Neural progenitor cell (in vitro differentiated cells): Measurements from ENCODE around the gene ONECUT1. TPM values are rescaled to one million over a fixed set of nuclear protein-coding genes. Genes with fewer than 3 reads are reported as not detected.

Experiments used
- DNase-seq: peaks from one replicate; pipeline ENCODE4 v3.0.0-alpha.2; 2016; ENCODE audit warnings: low spot score
- H2AFZ ChIP-seq: fragments of 200-600 bp; sonication (generic); replicated peaks from 2 replicates; pipeline ENCODE4 v1.6.1; 2016; ENCODE audit warnings: antibody characterized with exemption
- H3F3A ChIP-seq: fragments of 200-600 bp; sonication (generic); 2 replicates; pipeline ENCODE4 v1.6.1; 2016; ENCODE audit warnings: antibody characterized with exemption, low read depth
- H3K27ac ChIP-seq: fragments of 200-600 bp; sonication (generic); 2 replicates; pipeline ENCODE4 v1.5.1; 2016; ENCODE audit warnings: mild to moderate bottlenecking
- H3K27me3 ChIP-seq: fragments of 200-600 bp; sonication (generic); 2 replicates; pipeline ENCODE4 v1.6.1; 2016; ENCODE audit warnings: mild to moderate bottlenecking, moderate library complexity
- H3K36me3 ChIP-seq: fragments of 200-600 bp; sonication (generic); 2 replicates; pipeline ENCODE4 v1.5.1; 2016
- H3K4me1 ChIP-seq: fragments of 200-600 bp; sonication (generic); 2 replicates; pipeline ENCODE4 v1.6.1; 2016; ENCODE audit warnings: mixed run types
- H3K4me2 ChIP-seq: fragments of 200-600 bp; sonication (generic); 2 replicates; pipeline ENCODE4 v1.6.1; 2016
- H3K4me3 ChIP-seq: fragments of 200-600 bp; sonication (generic); 2 replicates; pipeline ENCODE4 v1.5.1; 2016
- H3K79me2 ChIP-seq: fragments of 200-600 bp; sonication (generic); 2 replicates; pipeline ENCODE4 v1.6.1; 2016; ENCODE audit warnings: low read depth
- H3K9ac ChIP-seq: fragments of 200-600 bp; sonication (generic); 2 replicates; pipeline ENCODE4 v1.6.1; 2016
- H3K9me3 ChIP-seq: fragments of 200-600 bp; sonication (generic); 2 replicates; pipeline ENCODE4 v1.5.1; 2016; ENCODE audit warnings: low read depth
- H4K20me1 ChIP-seq: fragments of 200-600 bp; sonication (generic); 2 replicates; pipeline ENCODE4 v1.6.1; 2016; ENCODE audit warnings: low read depth
- H3K27ac Mint-ChIP-seq: 3 replicates; pipeline ENCODE4 v1.8.0; 2021; ENCODE audit warnings: mixed read lengths
- H3K27me3 Mint-ChIP-seq: 2 replicates; pipeline ENCODE4 v1.8.0; 2022; ENCODE audit warnings: low read depth, mild to moderate bottlenecking, inconsistent platforms, moderate library complexity, mixed read lengths; ENCODE audit not compliant: insufficient read depth
- H3K36me3 Mint-ChIP-seq: 3 replicates; pipeline ENCODE4 v1.8.0; 2021; ENCODE audit warnings: mixed read lengths
- H3K4me1 Mint-ChIP-seq: 3 replicates; pipeline ENCODE4 v1.8.0; 2021; ENCODE audit warnings: mixed read lengths
- H3K4me3 Mint-ChIP-seq: 3 replicates; pipeline ENCODE4 v1.8.0; 2021; ENCODE audit warnings: mild to moderate bottlenecking, moderate library complexity, mixed read lengths
- H3K9me3 Mint-ChIP-seq: 3 replicates; pipeline ENCODE4 v1.8.0; 2020; ENCODE audit warnings: mixed read lengths
- EZH2 ChIP-seq: fragments of 200-600 bp; sonication (generic); IDR thresholded peaks from 2 replicates; pipeline ENCODE4 v1.6.1; 2017; ENCODE audit warnings: antibody characterized with exemption, mild to moderate bottlenecking, moderate library complexity
- EZH2phosphoT487 ChIP-seq: fragments of 200-600 bp; sonication (generic); IDR thresholded peaks from 2 replicates; pipeline ENCODE4 v1.6.1; 2017; ENCODE audit warnings: antibody characterized with exemption
- total RNA-seq: library from RNA; depleted of rRNA; stranded (reverse); fragments of >200 nt; gene quantifications from 2 replicates; pipeline ENCODE4 v1.2.3, GENCODE V29; 2015; ENCODE audit warnings: low replicate concordance
- TF ChIP-seq, protein P1 (sequence below): fragments of 200-600 bp; sonication (generic); IDR thresholded peaks from 2 replicates; pipeline ENCODE4 v1.5.1; 2017; ENCODE audit warnings: antibody characterized with exemption, mild to moderate bottlenecking

Gene ONECUT1
- total RNA-seq, 1 donor from 2014 or later: 1.5 TPM

DNA sequence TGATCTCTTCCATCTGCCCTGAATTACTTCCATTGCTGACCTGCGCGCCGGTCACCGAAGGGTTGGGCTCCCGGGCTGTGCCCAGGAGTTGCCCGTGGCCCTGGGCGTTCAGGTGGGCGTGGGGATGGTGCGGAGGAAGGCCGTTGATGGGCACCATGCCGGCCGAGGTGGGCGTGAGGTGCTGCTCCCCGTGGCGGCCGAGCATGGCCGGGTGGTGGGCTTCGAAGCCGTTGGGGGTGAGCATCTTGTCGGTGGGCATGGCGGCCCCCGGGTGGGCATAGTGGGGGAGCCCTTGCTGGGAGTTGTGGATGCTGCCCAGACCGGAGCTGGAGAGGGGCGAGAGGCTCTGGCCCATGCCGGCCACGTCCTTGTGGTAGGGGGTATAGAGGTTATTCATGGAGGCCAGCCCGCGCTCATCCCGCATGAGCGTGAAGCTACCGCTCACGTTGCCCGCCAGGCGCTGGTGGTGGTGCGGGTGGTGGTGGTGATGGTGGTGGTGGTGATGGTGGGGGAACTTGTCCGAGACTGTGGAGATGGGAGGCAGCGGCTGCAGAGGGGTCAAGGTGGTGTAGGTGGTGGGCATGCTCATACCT is 1.0 kb downstream of the ONECUT1 start:
- no peak for DNase-seq

DNA sequence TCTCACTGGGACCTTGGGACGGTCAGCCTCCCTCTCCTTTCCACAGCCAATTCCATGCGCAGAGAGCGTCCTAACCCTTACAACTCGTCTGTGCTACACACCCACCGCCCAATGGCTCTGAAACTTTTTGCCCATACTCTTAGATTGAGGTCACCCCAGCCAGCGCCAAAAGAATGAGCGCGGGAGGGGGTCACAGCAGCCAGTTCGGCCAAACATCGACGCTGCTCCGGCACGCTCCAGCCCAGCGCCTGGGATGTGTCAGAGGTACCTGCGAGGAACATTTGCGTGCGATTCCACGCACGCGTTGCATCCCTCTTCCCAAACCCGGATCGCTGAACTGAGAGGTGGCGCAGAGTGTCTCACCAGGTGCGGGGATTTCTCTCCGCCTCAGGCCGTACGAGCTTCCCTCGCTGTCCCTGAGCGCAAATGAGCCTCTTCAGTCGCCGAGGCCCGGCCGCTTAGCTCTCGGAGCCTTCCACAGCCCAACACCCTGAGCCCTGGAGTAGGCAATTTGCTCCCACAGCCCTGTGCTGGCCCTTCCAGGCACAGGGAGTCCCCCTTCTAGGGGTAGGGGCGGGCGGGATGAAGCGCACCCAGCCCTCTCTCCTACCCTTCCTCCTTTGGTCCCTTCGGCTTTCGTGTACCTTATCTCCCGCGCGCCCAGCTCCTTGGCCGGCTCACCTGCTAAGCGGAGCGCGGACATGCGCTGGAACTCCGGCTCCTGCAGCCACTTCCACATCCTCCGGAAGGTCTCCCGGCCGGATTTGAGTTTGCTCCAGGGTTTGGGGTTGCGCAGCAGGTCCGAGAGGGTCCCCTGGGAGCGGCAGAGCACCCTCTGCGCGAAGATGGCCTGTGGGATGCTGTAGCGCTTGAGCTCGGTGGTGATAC is 1.8 kb downstream of the ONECUT1 start:
- no peaks in the 10 kb centered on the region for H3K36me3 ChIP-seq
- peaks cover 26% of the 10 kb centered on the region for H3F3A ChIP-seq
- Mint-ChIP-seq H3K27ac (no peak overlapping the region), H3K36me3 (peaks cover 2% of the 10 kb centered on the region), H3K9me3 (peaks cover 9% of the 10 kb centered on the region), H3K4me3 (peak overlapping the region; percentile 90), H3K4me1 (peaks cover 44% of the 10 kb centered on the region), H3K27me3 (peaks cover 75% of the 10 kb centered on the region)
- DNase-seq: peak; percentile 31
- peak overlapping the region; percentile 92 for H3K4me2 ChIP-seq
- H3K9me3 ChIP-seq: no peaks in the 10 kb centered on the region
- TF ChIP-seq EZH2 (peak; percentile 86), EZH2phosphoT487 (peak; percentile 86)
- TF ChIP-seq, protein P1, sequence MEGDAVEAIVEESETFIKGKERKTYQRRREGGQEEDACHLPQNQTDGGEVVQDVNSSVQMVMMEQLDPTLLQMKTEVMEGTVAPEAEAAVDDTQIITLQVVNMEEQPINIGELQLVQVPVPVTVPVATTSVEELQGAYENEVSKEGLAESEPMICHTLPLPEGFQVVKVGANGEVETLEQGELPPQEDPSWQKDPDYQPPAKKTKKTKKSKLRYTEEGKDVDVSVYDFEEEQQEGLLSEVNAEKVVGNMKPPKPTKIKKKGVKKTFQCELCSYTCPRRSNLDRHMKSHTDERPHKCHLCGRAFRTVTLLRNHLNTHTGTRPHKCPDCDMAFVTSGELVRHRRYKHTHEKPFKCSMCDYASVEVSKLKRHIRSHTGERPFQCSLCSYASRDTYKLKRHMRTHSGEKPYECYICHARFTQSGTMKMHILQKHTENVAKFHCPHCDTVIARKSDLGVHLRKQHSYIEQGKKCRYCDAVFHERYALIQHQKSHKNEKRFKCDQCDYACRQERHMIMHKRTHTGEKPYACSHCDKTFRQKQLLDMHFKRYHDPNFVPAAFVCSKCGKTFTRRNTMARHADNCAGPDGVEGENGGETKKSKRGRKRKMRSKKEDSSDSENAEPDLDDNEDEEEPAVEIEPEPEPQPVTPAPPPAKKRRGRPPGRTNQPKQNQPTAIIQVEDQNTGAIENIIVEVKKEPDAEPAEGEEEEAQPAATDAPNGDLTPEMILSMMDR: no peak
- H3K27ac ChIP-seq: no peak overlapping the region
- peaks cover 44% of the 10 kb centered on the region for H3K4me1 ChIP-seq
- no peak overlapping the region for H2AFZ ChIP-seq
- H3K9ac ChIP-seq: no peak overlapping the region
- H3K79me2 ChIP-seq: no peaks in the 10 kb centered on the region
- peaks cover 98% of the 10 kb centered on the region for H3K27me3 ChIP-seq
- peak overlapping the region; percentile 30 for H3K4me3 ChIP-seq
- peaks cover 51% of the 10 kb centered on the region for H4K20me1 ChIP-seq

More for the DNA sequence above, 1.0 kb downstream of the ONECUT1 start:
- H3K36me3 Mint-ChIP-seq: peaks cover 2% of the 10 kb centered on the region
- peaks cover 40% of the 10 kb centered on the region for H3K4me1 Mint-ChIP-seq
- no peak overlapping the region for H3K27ac Mint-ChIP-seq
- Histone ChIP-seq H4K20me1 (peaks cover 50% of the 10 kb centered on the region), H3K4me3 (no peak overlapping the region), H3K27ac (no peak overlapping the region), H3K4me2 (peak overlapping the region; percentile 87), H3K9ac (no peak overlapping the region), H3K9me3 (no peaks in the 10 kb centered on the region), H3K79me2 (no peaks in the 10 kb centered on the region), H3K36me3 (no peaks in the 10 kb centered on the region), H2AFZ (no peak overlapping the region), H3K4me1 (peaks cover 39% of the 10 kb centered on the region), H3F3A (peaks cover 19% of the 10 kb centered on the region), H3K27me3 (peaks cover 98% of the 10 kb centered on the region)
- peaks cover 75% of the 10 kb centered on the region for H3K27me3 Mint-ChIP-seq
- TF ChIP-seq EZH2: peak; percentile 25
- TF ChIP-seq, protein P1: no peak
- H3K4me3 Mint-ChIP-seq: peak overlapping the region; percentile 90
- H3K9me3 Mint-ChIP-seq: peaks cover 9% of the 10 kb centered on the region

DNA sequence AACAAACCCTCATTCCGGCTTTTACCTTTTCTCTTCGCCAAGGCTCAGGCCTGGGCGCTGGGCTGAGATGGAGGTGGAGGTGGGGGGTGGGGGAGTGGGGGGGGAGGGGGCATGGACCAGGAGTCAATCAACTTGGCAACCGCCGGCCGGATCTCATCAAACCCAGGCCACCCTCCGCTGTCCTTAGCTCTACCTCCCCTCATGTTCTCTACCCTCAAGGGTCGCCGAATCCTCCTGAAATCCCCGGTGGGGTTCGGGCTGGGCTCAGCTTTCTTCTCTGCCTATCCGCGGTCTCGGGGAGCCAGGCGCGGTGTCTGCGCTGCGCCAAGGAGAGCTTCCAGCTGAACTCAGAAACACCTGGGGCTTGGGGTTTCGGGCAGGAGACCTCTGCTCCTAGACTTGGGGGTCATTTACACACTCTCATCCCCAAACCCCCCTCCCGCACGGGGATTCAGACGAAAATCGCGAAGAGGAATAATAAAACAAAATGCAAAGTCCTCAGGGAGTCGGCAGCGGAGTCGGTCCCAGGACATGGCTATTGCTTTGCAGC is 2.5 kb downstream of the ONECUT1 start:
- Histone ChIP-seq H3K9me3 (no peaks in the 10 kb centered on the region), H3F3A (peaks cover 31% of the 10 kb centered on the region), H3K4me3 (peak overlapping the region; percentile 30), H3K27me3 (peaks cover 97% of the 10 kb centered on the region), H3K9ac (no peak overlapping the region), H4K20me1 (peaks cover 58% of the 10 kb centered on the region), H3K4me2 (peak overlapping the region; percentile 92), H3K4me1 (peaks cover 44% of the 10 kb centered on the region), H3K36me3 (no peaks in the 10 kb centered on the region), H2AFZ (no peak overlapping the region), H3K27ac (no peak overlapping the region), H3K79me2 (no peaks in the 10 kb centered on the region)
- Mint-ChIP-seq H3K27me3 (peaks cover 73% of the 10 kb centered on the region), H3K9me3 (peaks cover 5% of the 10 kb centered on the region), H3K4me1 (peaks cover 51% of the 10 kb centered on the region), H3K27ac (no peak overlapping the region), H3K4me3 (peak overlapping the region; percentile 90), H3K36me3 (peaks cover 2% of the 10 kb centered on the region)
- DNase-seq: peak; percentile 33
- no peak for TF ChIP-seq EZH2phosphoT487
- no peak for TF ChIP-seq EZH2
- TF ChIP-seq, protein P1: no peak
